D721Med (cell line): ENCODE data around the gene KLK13.

Experiments
- DNase-seq: peaks from one replicate; pipeline ENCODE4 v3.0.0; 2011; ENCODE audit warnings: low spot score; ENCODE audit not compliant: insufficient read length
- FAIRE-seq: peaks from 2 replicates; lab custom pipeline; 2011; peaks lifted over from hg19 to GRCh38; lab: Jason Lieb, UNC
- TF ChIP-seq, protein P1 (sequence below): IDR thresholded peaks from 2 replicates; pipeline ENCODE4 v1.5.1; 2012; ENCODE audit warnings: mild to moderate bottlenecking, control low read depth; ENCODE audit not compliant: insufficient read depth; ENCODE audit errors: missing control alignments

The KLK13 gene

GRCh38 chr19:51064534-51065220, at the start of gene KLK13:
Gene KLK13, minus strand, starts transcription at chr19:51065092. Its CDS starts 25 bp downstream, at chr19:51065067.
- TF ChIP-seq, protein P1, sequence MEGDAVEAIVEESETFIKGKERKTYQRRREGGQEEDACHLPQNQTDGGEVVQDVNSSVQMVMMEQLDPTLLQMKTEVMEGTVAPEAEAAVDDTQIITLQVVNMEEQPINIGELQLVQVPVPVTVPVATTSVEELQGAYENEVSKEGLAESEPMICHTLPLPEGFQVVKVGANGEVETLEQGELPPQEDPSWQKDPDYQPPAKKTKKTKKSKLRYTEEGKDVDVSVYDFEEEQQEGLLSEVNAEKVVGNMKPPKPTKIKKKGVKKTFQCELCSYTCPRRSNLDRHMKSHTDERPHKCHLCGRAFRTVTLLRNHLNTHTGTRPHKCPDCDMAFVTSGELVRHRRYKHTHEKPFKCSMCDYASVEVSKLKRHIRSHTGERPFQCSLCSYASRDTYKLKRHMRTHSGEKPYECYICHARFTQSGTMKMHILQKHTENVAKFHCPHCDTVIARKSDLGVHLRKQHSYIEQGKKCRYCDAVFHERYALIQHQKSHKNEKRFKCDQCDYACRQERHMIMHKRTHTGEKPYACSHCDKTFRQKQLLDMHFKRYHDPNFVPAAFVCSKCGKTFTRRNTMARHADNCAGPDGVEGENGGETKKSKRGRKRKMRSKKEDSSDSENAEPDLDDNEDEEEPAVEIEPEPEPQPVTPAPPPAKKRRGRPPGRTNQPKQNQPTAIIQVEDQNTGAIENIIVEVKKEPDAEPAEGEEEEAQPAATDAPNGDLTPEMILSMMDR = no peak
- DNase-seq = no peak
- no peak for FAIRE-seq

DNA sequence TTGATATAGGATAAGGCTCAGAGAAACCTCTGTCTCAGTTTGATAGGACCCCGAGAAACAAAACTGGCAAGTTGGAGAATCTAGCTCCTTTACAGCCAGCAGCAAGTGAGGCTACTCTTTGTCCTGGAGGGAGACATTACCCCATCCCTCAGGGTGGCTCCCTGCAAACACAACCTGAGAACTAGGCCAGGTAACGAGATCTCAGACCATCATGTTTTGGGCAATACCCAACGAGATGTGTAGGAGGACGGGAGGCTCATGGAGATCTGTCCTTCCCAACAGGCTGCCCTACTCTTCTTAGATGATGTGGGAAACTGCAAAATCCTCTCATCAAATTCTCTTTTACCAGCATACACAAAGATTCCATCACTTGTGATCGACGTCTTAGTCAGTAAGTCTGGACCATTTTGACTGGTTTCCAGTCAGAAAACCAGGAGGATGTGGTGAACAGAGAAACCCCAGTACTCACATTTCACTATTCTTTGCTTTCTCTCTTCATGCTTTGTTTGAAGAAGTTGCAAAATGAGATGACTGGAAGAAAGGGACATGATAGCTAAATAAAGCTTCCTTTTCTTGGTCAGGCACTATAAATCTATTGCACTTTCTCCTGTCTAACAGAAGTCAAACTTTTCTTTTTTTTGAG, 49.3 kb upstream of the KLK13 start:
- no peak for DNase-seq
- TF ChIP-seq, protein P1 = no peak
- FAIRE-seq = no peak

- DNase-seq (no peak), FAIRE-seq (no peak)
- TF ChIP-seq, protein P1 = no peak
These were observed 46.7 kb upstream of the KLK13 start for GRCh38 chr19:51111606-51112005.

GRCh38 chr19:51110666-51110971, 45.7 kb upstream of the KLK13 start:
- DNase-seq = no peak
- FAIRE-seq = no peak
- TF ChIP-seq, protein P1 = no peak

GRCh38 chr19:51108805-51109146, 43.9 kb upstream of the KLK13 start:
- TF ChIP-seq, protein P1 = no peak
- no peak for FAIRE-seq
- DNase-seq = no peak

DNA sequence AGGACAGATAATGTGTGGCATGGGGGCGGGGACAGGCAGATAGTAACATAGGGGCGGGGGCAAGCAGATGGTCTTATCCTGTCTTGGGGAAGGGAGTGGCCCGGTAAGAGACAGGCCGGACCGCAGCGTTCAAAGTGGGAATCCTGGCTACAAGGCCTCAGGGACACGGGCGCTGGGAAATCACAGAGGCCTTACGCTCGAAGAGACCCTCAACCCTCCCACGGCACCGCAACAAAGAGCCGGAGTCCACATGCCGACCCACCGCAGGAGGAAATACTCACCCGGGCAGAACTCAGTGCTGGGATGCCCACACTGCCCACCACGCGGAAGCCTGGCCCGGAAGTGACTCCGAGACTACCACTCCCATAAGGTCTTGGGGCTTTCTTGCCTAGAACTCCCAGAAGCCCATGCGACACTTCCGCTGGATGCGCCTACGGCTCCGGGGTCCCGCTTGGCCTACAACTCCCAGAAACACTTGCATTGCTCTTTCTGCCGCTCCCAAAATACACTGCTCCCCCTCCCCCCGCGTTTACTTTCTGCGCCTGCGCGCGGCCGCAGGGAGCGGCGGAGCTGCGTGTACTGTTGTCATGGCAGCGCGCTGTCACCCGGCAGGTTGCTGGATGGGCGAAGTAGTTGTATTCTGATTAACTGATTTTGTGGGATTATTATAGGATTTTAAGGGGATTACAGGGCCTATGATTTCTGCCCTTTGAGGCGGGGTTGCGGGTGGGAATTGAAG, 43.3 kb upstream of the KLK13 start, which contains the start of gene CTU1:
TSS of gene CTU1 (minus strand) at position 344 of the 739 bp plus-strand sequence. CDS start 3,840 bp downstream, outside the sequence.
- TF ChIP-seq, protein P1 = no peak
- FAIRE-seq = no peak
- peak; percentile 69 for DNase-seq
